Testis (tissue), 3 donors: ENCODE data around the gene RHOH. TPM values are rescaled to one million over a fixed set of nuclear protein-coding genes. Genes with fewer than 3 reads are reported as not detected.

ENCODE experiments used
- DNase-seq: peaks from one replicate; pipeline ENCODE4 v3.0.0-alpha.2; 2019
- H3K27ac ChIP-seq, 2 donors: fragments of 200-600 bp; sonication (generic); one replicate each; pipeline ENCODE4 v1.5.1; 2019
- H3K27me3 ChIP-seq: fragments of 200-600 bp; sonication (generic); one replicate; pipeline ENCODE4 v1.5.1; 2019
- H3K36me3 ChIP-seq: fragments of 200-600 bp; sonication (generic); one replicate; pipeline ENCODE4 v1.5.1; 2017; ENCODE audit warnings: low read depth; ENCODE audit errors: missing control alignments
- H3K4me1 ChIP-seq: fragments of 200-600 bp; sonication (generic); one replicate; pipeline ENCODE4 v1.5.1; 2019
- H3K4me3 ChIP-seq, 2 donors: fragments of 200-600 bp; sonication (generic); one replicate each; pipeline ENCODE4 v1.5.1; 2017 to 2019
- H3K9me3 ChIP-seq: fragments of 200-600 bp; sonication (generic); one replicate; pipeline ENCODE4 v1.5.1; 2017
- CTCF ChIP-seq, 3 experiments: fragments of 450-650 bp in 2 of 3; fragments of 200-600 bp in 1 of 3; sonication (generic) in 1 of 3; IDR thresholded peaks; one replicate each; pipeline ENCODE4 v1.5.1; 2016 to 2019; ENCODE audit warnings: antibody characterized with exemption in 3 of 3, mild to moderate bottlenecking in 2 of 3, moderate library complexity in 1 of 3
- POLR2A ChIP-seq: fragments of 450-650 bp; IDR thresholded peaks from one replicate; pipeline ENCODE4 v1.6.1; 2017; ENCODE audit warnings: antibody characterized with exemption, mild to moderate bottlenecking, moderate library complexity
- WGBS, 2 donors: methylation state at CpG; one replicate each; pipeline ENCODE4 v1.1.5; 2018; 5-methylcytosine and 5-hydroxymethylcytosine counted together
- intact Hi-C: fragments of 100-400 bp; cut with DNase I; formaldehyde crosslinking; loops from one replicate; pipeline ENCODE4 v1.15.1; 2023; ENCODE audit warnings: low total_unique reads
- polyA plus RNA-seq: library from polyadenylated mRNA; stranded (reverse); fragments of 350-450 nt; fragmentation: Illumina TruSeq; extraction: RNeasy Lipid Tissue Mini Kit (QIAGEN cat#74804); gene quantifications from one replicate; pipeline ENCODE4 v1.2.3, GENCODE V29; 2014; ENCODE audit warnings: low read depth, low replicate concordance; ENCODE audit not compliant: insufficient read depth
- total RNA-seq, 2 donors: library from RNA; depleted of rRNA; stranded (reverse); fragments of >200 nt; gene quantifications; one replicate each; pipeline ENCODE4 v1.2.3, GENCODE V29; 2016

The RHOH gene
- total and polyA plus RNA-seq, 3 donors from 2014 or later = 0.39 to 2.5 (median 1.2) TPM

- no peak for DNase-seq
- 78 to 86% methylated on average over 4 of the region's 4 CpGs for WGBS, 2 donors
- H3K36me3 ChIP-seq = no peaks in the 10 kb centered on the region
- H3K27ac ChIP-seq = no peak overlapping the region
- intact Hi-C loops = no loop called here
- no peak overlapping the region for H3K4me3 ChIP-seq
- H3K27me3 ChIP-seq = no peaks in the 10 kb centered on the region
- H3K9me3 ChIP-seq = no peaks in the 10 kb centered on the region
- TF ChIP-seq POLR2A (no peak), CTCF (IDR thresholded peaks at IDR 0.05) (no peak)
- no peaks in the 10 kb centered on the region for H3K4me1 ChIP-seq
Measured at GRCh38 chr4:40216622-40217366, 20.0 kb downstream of the RHOH start.

- DNase-seq = no peak
- Histone ChIP-seq H3K4me3 (no peak overlapping the region), H3K9me3 (no peaks in the 10 kb centered on the region), H3K27me3 (no peaks in the 10 kb centered on the region), H3K36me3 (no peaks in the 10 kb centered on the region), H3K27ac (no peak overlapping the region), H3K4me1 (no peaks in the 10 kb centered on the region)
- TF ChIP-seq POLR2A = no peak
- TF ChIP-seq CTCF (IDR thresholded peaks at IDR 0.05) = no peak
- intact Hi-C loops = no loop called here
- WGBS, 2 donors = 76 to 85% methylated on average over 1 of the region's 1 CpG
Measured at GRCh38 chr4:40221744-40222143, 24.9 kb downstream of the RHOH start.

GRCh38 chr4:40223343-40223742 lies 26.5 kb downstream of the RHOH start:
- no peak for TF ChIP-seq CTCF (IDR thresholded peaks at IDR 0.05)
- TF ChIP-seq POLR2A = no peak
- Histone ChIP-seq H3K27me3 (no peaks in the 10 kb centered on the region), H3K9me3 (no peaks in the 10 kb centered on the region), H3K27ac (no peak overlapping the region), H3K4me1 (no peaks in the 10 kb centered on the region), H3K36me3 (no peaks in the 10 kb centered on the region), H3K4me3 (no peak overlapping the region)
- WGBS, 2 donors = 100% methylated on average over 1 of the region's 1 CpG
- intact Hi-C loops = no loop called here
- no peak for DNase-seq

GRCh38 chr4:40224432-40224831 lies 27.6 kb downstream of the RHOH start:
- Histone ChIP-seq H3K4me3 (no peak overlapping the region), H3K36me3 (no peaks in the 10 kb centered on the region), H3K9me3 (no peaks in the 10 kb centered on the region), H3K4me1 (no peaks in the 10 kb centered on the region), H3K27me3 (no peaks in the 10 kb centered on the region), H3K27ac (no peak overlapping the region)
- intact Hi-C loops = no loop called here
- 92 to 96% methylated on average over 5 of the region's 5 CpGs for WGBS, 2 donors
- no peak for DNase-seq
- TF ChIP-seq CTCF (IDR thresholded peaks at IDR 0.05) (no peak), POLR2A (no peak)

GRCh38 chr4:40225497-40225896 lies 28.7 kb downstream of the RHOH start:
- no peak for DNase-seq
- no peaks in the 10 kb centered on the region for H3K36me3 ChIP-seq
- intact Hi-C loops = no loop called here
- no peak overlapping the region for H3K27ac ChIP-seq
- no peaks in the 10 kb centered on the region for H3K4me1 ChIP-seq
- no peaks in the 10 kb centered on the region for H3K9me3 ChIP-seq
- no peak overlapping the region for H3K4me3 ChIP-seq
- 92 to 93% methylated on average over 5 of the region's 5 CpGs for whole genome bisulfite sequencing, 2 donors
- TF ChIP-seq POLR2A (no peak), CTCF (IDR thresholded peaks at IDR 0.05) (no peak)
- H3K27me3 ChIP-seq = no peaks in the 10 kb centered on the region
